GM18951 (cell line): Measurements from ENCODE around the gene USP32.

Experiments used
- POLR2A ChIP-seq: IDR thresholded peaks from 4 replicates; pipeline ENCODE4 v1.6.1; 2011; ENCODE audit warnings: mild to moderate bottlenecking; ENCODE audit not compliant: insufficient read length, insufficient read depth; ENCODE audit errors: extremely low read depth
- in situ Hi-C: fragments of 300-500 bp; cut with MboI; formaldehyde crosslinking; loops from one replicate; pipeline ENCODE4 v1.12.0; 2022; ENCODE audit warnings: low sequenced_read_pairs, mixed read lengths, inconsistent platforms; ENCODE audit not compliant: unreplicated experiment

The USP32 gene

GRCh38 chr17:60371818-60372510 is 20.0 kb downstream of the USP32 start:
- in situ Hi-C loops, result no loop called here
- no peak for TF ChIP-seq POLR2A

DNA sequence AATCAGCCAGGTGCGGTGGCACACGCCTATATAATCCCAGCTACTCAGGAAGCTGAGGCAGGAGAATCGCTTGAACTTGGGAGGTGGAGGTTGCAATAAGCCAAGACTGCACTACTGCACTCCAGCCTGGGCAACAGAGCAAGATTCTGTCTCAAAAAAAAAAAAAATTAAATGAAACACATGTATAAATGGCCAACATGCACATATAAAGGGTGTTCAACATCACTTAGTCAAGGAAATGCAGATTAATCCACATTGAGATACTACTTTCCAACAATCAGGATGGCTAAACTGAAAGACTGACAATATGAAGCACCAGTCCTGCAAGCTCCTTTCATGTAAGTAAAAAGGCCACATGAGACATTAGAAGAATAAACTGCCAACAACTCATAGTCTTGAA is 20.5 kb downstream of the USP32 start:
- in situ Hi-C loops, result no loop called here
- no peak for TF ChIP-seq POLR2A

- TF ChIP-seq POLR2A, result no peak
- in situ Hi-C loops, result no loop called here
These were observed 22.2 kb downstream of the USP32 start for GRCh38 chr17:60369727-60370126.

DNA sequence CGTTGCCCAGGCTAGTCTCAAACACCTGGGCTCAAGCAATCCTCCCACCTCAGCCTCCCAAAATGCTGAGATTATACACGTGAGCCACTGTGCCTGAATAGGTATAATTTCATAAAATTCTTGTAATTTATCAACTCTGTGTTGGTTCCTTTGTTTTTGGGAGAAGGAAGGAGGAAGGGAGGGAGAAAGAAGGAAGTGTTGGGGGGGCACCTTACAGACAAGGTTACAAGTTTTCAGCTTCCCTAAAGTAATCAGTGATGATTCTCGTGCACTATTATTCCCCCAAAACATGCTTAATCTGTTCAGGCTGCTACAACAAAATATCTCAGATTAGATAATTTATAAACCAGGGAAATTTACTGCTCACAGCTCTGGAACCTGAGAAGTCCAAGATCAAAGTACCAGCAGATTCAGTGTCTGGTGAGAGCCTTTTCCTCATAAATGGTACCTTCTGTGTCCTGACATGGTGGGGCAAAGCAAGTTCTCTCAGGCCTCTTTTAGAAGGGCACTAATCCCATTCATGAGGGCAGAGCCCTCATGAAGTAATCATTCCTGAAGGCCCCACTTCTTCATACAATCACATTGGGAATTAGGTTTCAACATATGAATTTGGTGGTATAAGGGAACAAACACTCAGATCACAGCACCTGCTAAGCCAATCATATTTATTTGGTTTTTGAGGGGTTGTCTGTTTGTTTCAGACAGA is 28.1 kb downstream of the USP32 start:
- no peak for TF ChIP-seq POLR2A
- in situ Hi-C loops, result no loop called here

DNA sequence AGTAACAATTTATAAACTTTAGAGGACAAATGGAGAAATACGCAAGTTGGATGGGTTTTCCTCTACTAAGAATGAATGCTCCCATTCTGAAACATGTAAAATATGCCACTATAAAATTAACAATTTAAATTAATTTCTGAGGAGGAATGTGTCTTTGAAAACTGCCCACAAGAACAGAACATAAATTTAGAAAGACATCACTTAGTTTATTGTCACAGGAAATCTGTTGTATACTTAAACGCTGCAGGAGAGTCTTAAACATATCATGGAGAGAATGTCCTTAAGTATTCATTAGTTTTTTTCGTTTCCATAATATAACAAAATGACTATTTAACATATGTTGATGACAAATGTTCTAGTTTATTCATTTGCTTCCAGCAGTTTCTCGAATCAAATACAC is 29.6 kb downstream of the USP32 start:
- in situ Hi-C loops, result no loop called here
- TF ChIP-seq POLR2A, result no peak

DNA sequence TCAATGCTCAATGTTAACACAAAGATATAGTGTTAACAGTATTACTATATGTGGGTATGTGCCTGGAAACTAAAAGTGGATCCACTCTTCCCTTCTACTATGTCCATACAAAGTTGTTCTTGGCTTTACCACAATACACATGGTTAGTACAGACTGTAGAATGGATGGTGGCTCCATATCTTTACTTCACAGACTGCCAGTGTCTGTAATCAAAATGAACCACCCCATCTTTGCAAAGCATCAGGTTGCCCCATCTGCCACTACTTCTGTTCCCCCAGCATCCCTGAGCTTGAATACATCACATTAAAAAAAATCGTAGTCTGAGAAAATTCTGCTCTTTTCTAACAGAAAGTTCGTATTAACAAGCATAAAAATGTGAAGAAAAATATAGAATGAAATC is 30.0 kb downstream of the USP32 start:
- in situ Hi-C loops, result no loop called here
- TF ChIP-seq POLR2A, result no peak

- no peak for TF ChIP-seq POLR2A
- in situ Hi-C loops, result no loop called here
These were observed 32.5 kb downstream of the USP32 start for GRCh38 chr17:60359415-60359814.

- in situ Hi-C loops, result no loop called here
- no peak for TF ChIP-seq POLR2A
These were observed 33.2 kb downstream of the USP32 start for GRCh38 chr17:60358606-60359225.

GRCh38 chr17:60356940-60357339 is 35.0 kb downstream of the USP32 start:
- in situ Hi-C loops, result no loop called here
- TF ChIP-seq POLR2A, result no peak

DNA sequence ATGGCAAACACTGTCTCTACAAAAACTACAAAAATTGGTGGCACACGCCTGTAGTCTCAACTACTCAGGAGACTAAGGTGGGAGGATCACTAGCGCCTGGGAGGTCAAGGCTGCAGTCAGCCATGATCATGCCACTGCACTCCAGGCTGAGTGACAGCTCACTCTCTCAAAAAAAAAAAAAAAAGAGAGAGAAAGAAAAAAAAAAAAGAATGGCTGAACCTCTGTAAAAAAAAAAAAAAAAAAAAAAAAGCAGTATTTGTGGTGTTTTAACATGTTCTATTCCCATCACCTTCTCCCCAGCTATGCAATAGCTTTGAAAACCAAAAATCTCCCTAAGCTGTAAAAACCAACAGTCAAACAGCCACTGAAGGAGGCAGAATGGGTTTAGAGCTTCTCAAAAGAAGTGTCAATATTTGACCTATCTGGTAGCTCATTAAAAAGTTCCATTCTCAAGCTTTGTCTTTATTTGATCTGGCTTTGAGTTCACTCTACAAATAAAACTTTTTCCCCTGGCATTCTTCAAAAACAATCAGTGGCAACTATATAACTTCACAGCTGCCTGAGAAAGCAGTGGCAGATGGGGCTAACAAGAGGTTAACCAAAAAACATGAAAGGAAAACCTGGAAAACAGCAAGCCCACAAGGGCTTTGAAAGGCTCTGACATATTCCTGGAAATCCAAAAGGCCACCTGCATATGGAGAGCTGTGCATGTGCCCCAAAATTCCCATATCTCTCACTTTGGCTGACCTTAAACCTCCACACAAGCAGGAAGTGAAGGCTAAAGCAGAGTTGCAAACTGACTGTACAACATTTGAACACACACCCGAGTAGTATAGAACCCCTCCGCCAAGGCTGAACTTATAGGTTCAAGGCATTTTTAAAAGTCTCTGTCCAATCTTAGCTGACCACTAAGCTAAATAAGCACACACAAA is 36.0 kb downstream of the USP32 start:
- in situ Hi-C loops, result no loop called here
- no peak for TF ChIP-seq POLR2A

GRCh38 chr17:60354223-60354622 is 37.7 kb downstream of the USP32 start:
- no peak for TF ChIP-seq POLR2A
- in situ Hi-C loops, result no loop called here

GRCh38 chr17:60353773-60354172 is 38.2 kb downstream of the USP32 start:
- in situ Hi-C loops, result no loop called here
- TF ChIP-seq POLR2A, result no peak

DNA sequence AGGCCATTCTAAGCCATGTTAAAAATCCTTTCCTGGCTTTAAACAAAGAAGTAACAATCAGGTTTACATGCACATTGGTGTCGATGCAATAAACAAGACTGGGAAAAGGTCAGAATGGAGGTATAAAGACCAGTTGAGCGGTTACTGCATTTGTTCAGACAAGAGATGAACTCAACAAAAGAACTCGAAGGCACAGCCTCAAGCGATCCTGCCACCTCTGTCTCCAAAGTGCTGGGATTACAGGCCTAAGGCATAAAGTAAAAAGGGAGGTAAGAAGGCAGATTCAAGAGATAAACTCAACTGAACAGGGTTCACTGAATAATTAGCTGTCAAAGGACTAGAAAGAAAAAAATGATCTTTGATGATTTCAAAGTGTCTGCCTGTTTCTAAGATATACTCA is 39.4 kb downstream of the USP32 start:
- in situ Hi-C loops, result no loop called here
- TF ChIP-seq POLR2A, result no peak
